CD4-positive, alpha-beta T cell treated with Interleukin-6 at 100 ng/mL for 8 hours (primary cell): ENCODE data around the gene PCSK7.

ENCODE experiments used
- DNase-seq: peaks from one replicate; pipeline ENCODE4 v3.0.0-alpha.2; 2020; ENCODE audit warnings: mixed read lengths, low spot score

Gene PCSK7

DNA sequence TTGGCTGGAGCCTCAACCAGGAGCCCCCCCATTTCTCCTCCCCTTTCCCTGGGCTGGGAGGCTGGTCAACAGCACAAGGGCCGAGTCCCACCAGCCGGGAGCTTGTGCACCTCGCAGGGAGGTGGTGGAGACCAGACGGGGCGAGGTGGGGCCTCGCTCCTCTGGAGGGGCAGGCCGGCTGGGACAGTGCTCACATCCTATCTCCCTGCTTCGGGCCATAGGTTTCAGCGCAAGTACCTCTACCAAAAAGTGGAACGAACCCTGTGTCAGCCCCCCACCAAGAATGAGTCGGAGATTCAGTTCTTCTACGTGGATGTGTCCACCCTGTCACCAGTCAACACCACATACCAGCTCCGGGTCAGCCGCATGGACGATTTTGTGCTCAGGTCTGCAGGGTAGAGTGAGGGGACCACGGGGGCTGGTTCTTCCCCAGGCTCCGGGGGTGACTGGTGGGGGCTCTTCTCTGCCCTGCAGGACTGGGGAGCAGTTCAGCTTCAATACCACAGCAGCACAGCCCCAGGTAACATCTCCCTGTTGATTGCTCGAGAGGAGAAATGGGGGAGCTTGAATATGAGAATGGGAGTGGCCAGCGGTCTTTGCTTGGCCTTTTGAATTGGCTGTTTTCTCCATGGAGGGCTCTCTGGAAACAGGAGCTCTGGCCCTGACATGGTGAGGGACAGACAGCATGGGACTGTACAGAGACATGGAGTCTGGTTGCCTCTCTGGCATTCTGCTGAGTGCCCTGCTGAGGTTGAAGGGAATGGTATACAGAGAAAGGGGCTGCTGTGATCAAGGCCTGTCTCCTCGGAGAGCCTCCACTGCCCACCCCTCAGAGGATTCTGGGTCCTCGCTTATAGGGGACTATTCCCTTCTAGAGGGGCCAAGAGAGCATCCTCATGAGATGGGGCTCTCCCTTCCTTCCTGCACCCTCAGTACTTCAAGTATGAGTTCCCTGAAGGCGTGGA, 50.0 kb downstream of the PCSK7 start:
- DNase-seq, result no peak

DNA sequence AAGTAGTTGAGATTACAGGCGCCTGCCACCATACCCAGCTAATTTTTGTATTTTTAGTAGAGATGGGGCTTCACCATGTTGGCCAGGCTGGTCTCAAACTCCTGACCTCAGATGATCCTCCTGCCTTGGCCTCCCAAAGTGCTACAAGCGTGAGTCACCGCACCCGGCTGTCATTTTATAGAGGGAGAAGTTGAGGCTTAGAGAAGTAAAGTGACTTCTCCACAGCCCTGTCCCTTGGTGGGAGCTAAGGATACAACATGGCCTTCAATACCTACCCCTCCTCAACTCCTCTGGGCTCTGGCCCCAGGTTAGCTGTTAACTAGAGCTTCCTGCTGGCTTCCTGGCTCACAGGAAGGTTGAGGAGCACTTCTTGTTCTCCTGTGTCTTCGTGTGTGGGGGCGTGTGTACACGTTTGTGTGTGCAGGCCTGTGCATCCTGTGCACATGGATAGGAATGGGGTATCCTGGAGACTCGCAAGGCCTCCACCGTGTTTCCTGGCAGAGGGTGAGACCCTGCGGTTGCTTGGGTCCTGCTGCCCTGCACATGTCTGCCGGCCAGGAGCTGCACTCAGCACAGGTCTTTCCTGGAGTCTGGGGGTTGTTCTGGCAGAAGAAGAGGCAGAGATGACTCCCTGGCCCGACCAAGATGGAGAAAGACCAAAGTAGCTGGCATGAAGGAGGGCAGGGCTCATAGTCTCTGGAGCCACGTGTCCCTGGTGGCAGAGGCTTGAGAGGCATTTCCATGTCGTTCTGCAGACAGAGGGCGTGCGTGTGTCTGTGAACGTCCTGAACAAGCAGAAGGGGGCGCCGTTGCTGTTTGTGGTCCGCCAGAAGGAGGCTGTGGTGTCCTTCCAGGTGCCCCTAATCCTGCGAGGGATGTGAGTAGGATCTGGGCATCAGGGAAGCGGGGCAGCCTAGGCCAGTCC, 51.0 kb downstream of the PCSK7 start:
- DNase-seq, result peak; percentile 54

DNA sequence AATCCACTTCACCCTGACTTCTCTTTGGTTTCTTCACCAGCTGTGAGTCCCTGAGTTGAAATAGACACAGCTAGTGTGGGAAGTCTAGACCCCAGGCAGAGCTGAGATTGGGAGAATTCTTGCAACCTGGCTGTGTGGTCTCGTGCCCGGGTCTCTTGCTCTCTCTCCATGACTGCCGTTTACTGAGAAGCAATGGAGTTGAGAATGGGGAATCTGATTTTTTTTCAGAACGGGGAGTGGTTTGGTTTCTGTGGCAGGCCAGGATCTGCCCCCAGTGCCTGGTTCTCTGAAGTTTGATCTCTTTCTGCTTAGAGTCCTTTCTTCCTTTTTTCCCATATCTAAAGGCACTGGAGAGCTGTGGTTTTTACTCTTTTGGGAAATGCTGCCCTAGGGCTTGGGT, 51.9 kb downstream of the PCSK7 start:
- no peak for DNase-seq

DNA sequence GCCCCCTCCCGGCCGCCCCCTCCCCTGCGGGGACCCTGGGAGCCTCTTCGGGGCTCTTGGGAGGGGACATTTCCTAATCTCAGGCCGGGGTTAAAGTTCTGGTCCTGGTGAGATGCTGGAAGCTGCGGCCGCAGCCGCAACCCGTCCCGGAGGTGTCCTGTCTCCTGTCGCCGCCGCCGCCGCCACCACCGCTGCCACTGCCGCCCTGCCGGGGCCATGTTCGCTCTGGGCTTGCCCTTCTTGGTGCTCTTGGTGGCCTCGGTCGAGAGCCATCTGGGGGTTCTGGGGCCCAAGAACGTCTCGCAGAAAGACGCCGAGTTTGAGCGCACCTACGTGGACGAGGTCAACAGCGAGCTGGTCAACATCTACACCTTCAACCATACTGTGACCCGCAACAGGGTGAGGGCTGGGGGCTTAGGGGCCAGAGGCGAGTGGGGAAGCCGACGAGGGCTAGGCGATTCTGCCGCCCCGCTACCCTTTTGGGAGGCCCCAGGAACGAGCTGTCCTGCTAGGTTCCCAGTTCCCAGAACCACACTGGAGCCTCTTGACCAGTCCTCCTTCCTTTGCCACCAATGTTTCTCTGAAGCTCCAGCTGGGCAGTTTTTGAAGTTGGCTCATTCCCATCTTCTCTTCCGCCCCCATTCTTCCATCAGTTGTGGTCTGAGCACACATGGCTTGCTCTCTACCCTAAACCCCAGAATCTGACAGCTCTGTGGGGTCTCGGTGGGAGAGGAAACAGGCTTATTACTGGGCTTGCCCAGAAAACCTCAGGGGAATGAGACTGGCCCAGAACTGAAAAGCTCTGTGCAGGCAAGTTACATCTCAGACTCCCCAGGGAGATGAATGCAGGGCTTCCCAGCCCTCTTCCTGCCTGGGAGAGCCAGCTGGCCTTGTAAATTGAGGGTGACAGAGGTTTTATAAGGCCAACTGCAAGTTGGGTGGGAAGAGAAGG, 52.5 kb downstream of the PCSK7 start:
- peak; percentile 28 for DNase-seq

DNA sequence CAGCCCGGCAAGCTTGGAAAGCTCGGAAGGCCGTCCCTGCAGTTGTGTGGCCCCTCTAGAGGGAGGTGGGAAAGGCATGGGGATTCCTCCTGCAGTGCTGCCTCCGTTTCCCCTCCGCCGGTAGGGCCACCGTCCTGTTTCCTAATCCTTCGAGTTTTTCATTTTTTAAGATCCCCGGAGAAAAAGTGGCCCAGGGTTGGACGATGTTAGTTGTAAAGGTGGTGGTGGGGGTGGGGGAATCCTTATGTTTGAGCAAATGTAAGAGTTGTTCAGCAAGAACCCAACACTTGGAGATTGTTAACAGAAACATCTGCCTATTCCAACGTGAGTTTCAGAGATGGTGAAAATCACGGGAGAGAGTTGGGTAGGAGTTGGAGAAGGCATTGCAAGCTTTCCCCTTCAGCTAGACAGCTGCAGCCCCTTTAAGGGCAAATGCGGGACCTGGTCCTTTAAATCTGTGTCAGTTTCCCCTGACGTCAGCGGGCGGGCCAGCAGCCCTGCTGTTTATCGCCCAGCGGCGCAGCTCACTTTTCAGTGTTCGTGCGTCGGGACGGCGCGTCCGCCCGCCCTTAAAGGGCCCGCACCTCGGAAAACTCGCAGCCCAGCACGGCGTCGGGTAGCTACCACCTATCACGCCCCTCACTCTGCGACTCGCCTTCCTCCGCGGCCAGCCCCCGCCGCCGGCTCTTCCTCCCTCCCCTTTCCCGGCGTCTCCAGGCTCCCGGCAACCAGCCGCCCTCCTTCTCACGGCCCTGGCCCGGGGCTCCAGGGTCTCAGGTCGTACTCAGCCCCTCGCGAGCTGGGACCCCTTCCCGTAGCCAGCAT, 53.5 kb downstream of the PCSK7 start, which contains the start of gene SIDT2:
SIDT2 (plus strand) TSS at position 534 of the 825 bp plus-strand sequence. CDS start 521 bp downstream, outside the sequence.
- DNase-seq, result peak; percentile 86

DNA sequence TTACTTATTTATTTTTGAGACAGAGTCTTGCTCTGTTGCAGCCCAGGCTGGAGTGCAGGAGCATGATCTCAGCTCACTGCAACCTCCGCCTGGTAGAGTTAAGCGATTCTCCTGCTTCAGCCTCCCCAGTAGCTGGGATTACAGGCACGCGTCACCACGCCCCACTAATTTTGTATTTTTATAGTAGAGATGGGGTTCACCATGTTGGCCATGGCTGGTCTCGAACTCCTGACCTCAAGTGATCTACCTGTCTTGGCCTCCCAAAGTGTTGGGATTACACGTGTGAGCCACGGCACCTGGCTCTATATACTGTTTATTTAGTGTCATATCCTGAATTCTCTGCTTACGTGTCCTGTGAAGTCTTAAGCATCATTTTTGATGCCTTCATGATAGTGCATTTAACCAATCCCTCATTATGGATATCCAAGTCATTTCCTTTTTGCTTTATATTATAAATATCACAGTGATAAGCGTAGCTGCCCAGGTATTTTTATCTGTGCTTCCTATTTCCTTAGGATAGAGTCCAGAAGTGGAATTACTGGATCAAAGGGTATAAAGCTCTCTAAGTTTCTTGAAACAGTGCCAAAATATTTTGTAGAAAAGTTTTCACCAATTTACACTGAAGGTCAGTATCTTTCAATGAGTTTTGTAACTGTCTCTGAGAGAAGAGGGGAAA, 54.2 kb downstream of the PCSK7 start:
- no peak for DNase-seq

DNA sequence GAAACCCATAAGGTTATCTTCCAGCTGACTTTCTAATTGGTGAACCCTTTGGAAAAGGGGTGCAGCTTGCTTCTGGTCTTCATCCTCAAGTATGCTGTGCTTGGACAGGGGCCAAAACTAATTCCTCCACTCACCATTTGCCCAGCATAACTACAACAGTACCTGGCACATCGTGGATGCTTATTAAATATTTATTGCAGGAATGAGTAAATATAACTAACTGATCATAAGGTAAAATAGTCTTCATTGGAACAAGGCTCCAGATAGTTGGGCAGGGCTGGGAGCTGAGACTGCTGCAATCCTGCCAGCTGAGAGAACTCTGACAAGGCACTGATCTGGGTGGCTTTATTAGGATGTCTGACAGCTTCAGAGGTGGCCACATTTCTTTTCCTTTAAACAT, 55.7 kb downstream of the PCSK7 start:
- no peak for DNase-seq

DNA sequence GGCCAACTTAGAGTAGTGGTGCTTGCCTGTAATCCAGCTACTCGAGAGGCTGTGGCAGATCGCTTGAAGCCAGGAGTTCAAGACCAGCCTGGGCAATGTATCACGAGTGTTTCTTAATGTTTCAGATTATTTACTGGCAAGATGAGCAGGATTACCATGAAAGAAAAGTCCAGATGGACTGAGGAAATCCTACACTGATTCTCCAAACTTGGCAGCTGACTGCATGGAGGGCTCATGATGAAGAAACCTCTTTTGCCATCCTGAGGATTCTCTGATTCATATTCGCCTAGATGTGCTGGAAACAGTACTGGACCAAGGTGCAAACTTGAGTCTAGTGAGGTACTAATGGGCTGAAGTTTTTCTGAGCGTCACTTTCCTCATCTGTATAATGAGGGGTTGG, 56.1 kb downstream of the PCSK7 start:
- DNase-seq, result no peak

DNA sequence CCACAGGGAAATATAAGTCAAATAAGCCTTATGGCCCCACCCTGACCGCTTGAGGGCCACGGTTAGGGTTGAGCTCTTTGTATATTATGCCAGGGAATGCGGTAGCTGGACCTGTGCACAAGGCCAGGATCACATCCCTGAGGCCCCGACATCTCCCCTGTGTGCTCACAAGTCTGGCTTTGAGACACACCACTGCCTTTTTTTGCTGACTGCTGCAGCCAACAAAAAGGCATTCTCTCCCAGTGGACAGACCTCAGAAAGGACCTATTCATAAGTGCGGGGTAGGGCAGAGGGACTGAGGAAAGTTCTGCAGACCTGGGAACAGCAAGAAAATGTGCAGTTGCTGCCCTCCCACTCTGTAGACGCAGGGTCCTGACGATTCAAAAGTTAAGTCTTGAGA, 56.8 kb downstream of the PCSK7 start:
- DNase-seq, result no peak

DNA sequence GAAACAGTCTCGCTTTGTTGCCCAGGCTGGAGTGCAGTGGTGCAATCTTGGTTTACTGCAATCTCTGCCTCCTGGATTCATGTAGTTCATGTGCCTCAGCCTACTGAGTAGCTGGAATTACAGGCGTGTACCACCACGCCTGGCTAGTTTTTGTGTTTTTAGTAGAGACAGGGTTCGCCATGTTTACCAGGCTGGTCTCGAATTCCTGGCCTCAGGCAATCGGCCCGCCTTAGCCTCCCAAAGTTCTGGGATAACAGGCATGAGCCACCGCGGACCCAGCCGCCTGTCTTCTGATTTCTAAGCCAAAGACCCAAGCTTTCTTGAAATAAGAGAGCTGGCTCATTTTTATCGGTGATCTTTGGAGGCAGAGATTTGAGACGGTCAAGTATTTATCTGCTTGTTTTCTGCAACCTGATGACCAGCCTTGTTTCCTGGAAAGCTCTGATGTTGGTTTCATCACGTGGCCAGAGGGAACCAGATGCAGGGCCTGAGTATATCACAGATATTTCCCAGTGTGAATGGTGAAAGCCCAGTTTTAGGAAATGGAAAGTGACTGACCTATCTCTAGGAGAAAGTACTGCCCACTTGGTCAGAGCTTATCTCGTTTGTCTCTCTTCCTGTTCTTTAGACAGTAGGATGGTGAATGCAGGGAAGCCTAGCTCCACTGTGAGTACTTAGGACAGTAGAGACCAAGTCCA, 59.0 kb downstream of the PCSK7 start:
- DNase-seq, result no peak

DNA sequence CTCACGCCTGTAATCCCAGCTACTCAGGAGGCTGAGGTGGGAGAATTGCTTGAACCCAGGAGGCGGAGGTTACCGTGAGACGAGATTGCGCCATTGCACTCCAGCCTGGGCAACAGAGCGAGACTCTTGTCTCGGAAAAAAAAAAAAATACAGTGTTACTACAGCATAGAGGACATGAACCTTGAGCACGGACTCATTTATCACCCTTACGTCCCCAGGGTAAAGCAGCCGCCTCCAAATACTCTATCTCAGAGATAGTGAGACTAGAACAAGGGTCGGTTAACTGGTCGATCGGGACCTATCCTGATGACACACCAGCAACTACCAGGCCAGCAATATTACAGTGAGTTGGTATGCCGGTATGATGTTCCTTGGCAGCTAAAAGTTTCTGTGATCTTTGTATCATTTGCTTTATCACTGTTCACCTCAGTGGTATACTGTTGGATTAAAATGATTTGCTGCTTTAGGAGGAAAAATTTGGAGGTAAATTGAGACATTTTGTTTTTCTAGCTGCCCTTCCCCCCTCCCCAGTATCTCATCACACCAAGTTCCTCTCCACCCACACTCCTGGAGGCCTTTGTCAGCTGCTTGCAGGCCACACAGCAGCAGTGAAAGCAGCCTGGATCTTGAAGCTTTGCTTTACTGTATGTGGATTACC, 60.3 kb downstream of the PCSK7 start:
- DNase-seq, result no peak

DNA sequence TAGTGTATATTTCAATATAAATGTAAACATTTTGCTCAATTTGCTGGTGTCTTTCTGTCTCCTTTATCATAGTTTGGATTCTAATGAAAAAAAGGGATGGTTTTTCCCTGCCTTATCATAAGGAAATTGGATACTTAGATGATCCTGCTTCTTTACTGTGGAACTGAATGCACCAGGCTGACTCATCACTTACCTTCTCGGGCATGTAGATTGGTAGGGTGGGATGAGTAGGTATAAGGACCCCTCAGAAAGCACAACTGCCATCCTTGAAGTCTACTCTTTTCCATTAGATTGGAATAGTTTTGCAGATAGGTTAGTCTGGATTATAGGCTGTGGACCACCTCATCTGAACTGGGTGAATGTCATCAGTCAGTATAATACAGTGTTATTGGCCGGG, 60.9 kb downstream of the PCSK7 start:
- no peak for DNase-seq

DNA sequence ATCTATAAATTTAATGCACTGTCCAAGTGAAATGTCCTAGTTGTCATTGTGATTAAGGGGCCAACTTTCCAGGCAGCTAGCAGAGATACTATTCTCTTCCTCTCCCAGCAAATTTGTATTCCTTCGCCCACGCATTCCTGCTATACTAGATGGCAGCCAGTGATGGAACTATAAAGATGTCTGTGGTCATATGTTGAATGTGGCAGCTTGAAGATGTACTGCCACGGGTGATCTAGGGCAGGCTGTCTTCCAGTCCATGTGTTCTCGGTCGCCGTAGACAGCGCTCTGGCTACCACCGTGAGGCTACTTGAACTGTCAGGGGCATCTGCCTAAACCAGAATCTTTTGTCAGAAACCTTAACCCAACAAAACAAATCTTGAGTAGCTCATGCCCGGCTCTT, 61.7 kb downstream of the PCSK7 start:
- DNase-seq, result no peak

DNA sequence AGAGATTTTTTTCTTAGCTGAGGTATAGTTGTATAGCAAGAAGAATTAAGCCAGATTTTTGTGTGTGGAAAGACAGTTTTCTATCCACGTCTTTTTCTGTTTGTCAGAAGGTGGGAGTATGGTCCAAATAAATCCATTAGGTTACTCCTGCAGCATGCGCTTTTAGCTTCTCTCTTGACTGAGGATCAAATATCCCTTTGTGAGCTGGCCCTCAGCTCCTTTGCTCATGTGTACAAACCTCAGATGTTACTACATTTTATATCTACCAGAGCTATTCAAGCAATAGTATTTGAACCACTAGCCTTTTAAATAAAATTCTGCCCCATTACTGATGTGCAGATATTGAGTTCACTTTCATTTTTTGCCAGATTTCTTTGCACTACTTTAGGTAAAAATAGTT, 62.1 kb downstream of the PCSK7 start:
- DNase-seq, result no peak

DNA sequence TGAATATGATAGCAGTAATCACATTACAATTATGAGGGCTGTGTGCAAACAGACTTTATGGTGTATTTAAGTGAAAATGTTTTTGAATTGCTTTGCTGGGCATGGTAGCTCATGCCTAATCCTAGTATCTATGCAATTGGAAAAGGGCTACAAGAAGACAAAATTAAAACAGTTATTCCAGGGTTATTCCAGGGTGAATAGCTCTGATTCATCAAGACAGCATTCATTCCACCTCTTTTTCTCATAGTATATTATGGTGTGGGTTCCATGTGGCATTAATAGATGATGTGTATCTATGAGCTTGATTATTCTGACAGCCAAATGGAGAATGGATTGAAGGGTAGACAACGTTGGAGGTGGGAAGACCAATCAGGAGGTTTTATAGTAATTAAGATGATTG, 65.4 kb downstream of the PCSK7 start:
- no peak for DNase-seq

DNA sequence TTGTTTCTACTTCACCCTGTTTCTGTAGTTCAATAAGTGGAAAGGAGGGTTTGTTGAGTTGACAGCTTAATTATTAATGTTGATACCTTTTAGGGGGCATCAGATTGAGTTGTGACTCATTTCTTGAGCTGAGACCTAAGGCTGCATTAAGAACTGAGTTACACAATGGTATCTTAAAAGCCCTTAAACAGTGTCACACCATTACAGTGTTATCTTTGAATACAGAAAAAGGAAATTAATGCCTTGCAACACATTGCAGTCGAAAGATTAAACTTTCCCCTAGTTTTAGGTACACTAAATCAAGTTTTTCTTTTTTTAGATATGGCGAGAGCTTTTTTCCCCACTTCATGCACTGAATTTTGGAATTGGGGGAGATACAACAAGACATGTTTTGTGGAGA, 71.0 kb downstream of the PCSK7 start:
- no peak for DNase-seq

DNA sequence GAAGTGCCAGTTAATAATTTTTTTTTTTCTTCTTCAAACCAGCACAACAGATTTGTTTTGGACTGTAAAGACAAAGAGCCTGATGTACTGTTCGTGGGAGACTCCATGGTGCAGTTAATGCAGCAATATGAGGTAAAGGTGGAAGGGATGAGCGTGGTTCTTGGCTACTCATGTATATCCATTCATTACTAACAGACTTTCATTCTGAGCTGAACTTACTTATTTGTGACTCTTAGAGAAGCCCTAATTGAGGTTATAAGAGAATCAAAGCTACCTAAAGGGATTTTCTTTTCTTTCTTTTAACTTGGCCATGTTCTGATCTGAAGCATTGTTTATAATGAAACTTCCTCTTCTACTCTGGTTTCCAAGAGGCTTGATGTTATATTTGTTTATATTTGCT, 72.0 kb downstream of the PCSK7 start:
- no peak for DNase-seq

DNA sequence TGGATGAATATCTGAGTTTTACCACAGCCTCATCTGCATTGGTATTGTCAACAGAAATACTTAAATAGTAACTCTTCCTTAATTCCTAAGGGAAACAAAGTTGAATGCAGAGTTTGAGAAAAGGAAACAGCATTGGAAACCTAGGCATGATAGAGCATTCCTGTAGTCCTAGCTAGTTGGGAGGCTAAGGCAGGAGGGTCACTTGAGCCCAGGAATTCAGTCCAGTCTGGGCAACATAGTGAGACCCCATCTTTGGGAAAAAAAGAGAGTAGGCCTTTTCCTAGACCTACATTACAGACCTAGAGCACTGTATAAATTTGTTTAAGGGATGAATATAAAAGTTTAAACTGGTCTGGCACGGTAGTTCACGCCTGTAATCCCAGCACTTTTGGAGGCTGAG, 74.4 kb downstream of the PCSK7 start:
- DNase-seq, result no peak

DNA sequence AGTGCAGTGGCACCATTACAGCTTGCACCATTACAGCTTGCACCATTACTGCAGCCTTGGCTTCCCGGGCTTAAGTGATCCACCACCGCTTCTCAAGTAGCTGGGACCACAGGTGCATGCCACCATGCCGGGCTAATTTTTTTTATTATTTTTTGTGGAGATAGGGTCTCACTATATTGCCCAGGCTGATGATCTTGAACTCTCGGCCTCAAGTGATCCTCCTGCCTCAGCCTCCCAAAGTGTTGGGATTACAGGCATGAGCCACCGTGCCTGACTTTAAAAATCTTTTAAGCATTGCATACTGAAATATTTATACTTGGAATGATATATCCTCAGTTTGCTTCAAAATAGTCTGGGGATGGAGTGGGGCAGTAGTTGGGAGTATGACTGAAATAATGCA, 77.4 kb downstream of the PCSK7 start:
- DNase-seq, result no peak
